ENCODE data around the gene MLN. TPM values are rescaled to one million over a fixed set of nuclear protein-coding genes. Genes with fewer than 3 reads are reported as not detected.

MLN gene
- total RNA-seq, 1 experiment from 2014 or later = not detected

GRCh38 chr6:33770124-33770832 lies 33.5 kb downstream of the MLN start:
- H3K23me2 ChIP-seq (ENCODE audit: insufficient read length, low read depth, low read length, poor library complexity, severe bottlenecking) = no peaks in the 10 kb centered on the region
- no peak overlapping the region for H4K5ac ChIP-seq (ENCODE audit: insufficient read length, low read depth, low read length)
- H2AK5ac ChIP-seq (ENCODE audit: insufficient read length, low read length) = no peak overlapping the region
- H3K18ac ChIP-seq (ENCODE audit: insufficient read length, low read depth, low read length) = peak overlapping the region; percentile 37
- WGBS (ENCODE audit: extremely low coverage, insufficient read length, low lambda C conversion rate) = no CpG with 5 or more reads among the region's 14 CpGs
- peaks cover 10% of the 10 kb centered on the region for H3K4me1 ChIP-seq (ENCODE audit: insufficient read depth, low read length)
- H3K23ac ChIP-seq (ENCODE audit: insufficient read length, low read depth, low read length) = no peak overlapping the region
- no peak overlapping the region for H2BK12ac ChIP-seq (ENCODE audit: insufficient read length, low read depth, low read length)
- H2BK120ac ChIP-seq (ENCODE audit: low read depth, low read length, poor library complexity, severe bottlenecking) = no peak overlapping the region
- Mint-ChIP-seq H3K27me3 (ENCODE audit: low read depth) (peaks cover 12% of the 10 kb centered on the region), H3K9me3 (peaks cover 0 to 3% of the 10 kb centered on the region in 2 experiments; a peak in 2 of 5 replicates), H3K27ac (peak overlapping the region; percentile 74 to 94 (median 89); a peak in 6 of 7 replicates), H3K4me1 (peaks cover 42 to 43% of the 10 kb centered on the region in 2 experiments), H3K4me3 (peak overlapping the region in 1 of 2 experiments; percentile 44; a peak in 2 of 5 replicates), H3K36me3 (ENCODE audit: insufficient read depth in 1 of 3, low read depth in 3 of 3) (peaks cover 6 to 32% (median 30%) of the 10 kb centered on the region in 3 experiments)
- no peak overlapping the region for H3K4me2 ChIP-seq (ENCODE audit: insufficient read depth, insufficient read length, low read length)
- H3K14ac ChIP-seq (ENCODE audit: insufficient read depth, low read length) = no peak overlapping the region
- no peak overlapping the region for H4K8ac ChIP-seq (replicated peaks; ENCODE audit: insufficient read length, low read depth, low read length)
- no peak overlapping the region for H2BK20ac ChIP-seq (ENCODE audit: low read depth, low read length, poor library complexity, severe bottlenecking)
- H3K4ac ChIP-seq (ENCODE audit: low read depth, low read length) = no peak overlapping the region
- H4K20me1 ChIP-seq (ENCODE audit: control insufficient read depth, insufficient read depth, insufficient read length) = no peaks in the 10 kb centered on the region
- no peak overlapping the region for H3K27ac ChIP-seq (ENCODE audit: insufficient read length, low read depth, low read length)
- no peak overlapping the region for H2AFZ ChIP-seq (ENCODE audit: low read length)
- H4K91ac ChIP-seq (ENCODE audit: insufficient read length, low read depth, low read length) = no peak overlapping the region
- TF ChIP-seq CTCF (conservative IDR thresholded peaks at IDR 0.05) = no peak
- no peak overlapping the region for H2BK5ac ChIP-seq (ENCODE audit: insufficient read length, low read length)
- H3K79me1 ChIP-seq (ENCODE audit: insufficient read depth, low read depth, low read length, poor library complexity, severe bottlenecking) = no peaks in the 10 kb centered on the region
- H2BK15ac ChIP-seq (ENCODE audit: low read depth, low read length) = 0 out of 2 replicates have a peak overlapping the region, but pooled peaks have one; percentile 6
- DNase-seq = no peak
- H3K79me2 ChIP-seq (ENCODE audit: insufficient read depth, low read length) = no peaks in the 10 kb centered on the region
- H3K27me3 ChIP-seq (ENCODE audit: insufficient read depth, low read length) = no peaks in the 10 kb centered on the region
- H3T11ph ChIP-seq (ENCODE audit: low read length) = no peak overlapping the region
- H3K56ac ChIP-seq (ENCODE audit: insufficient read length, low read depth, low read length) = no peak overlapping the region
- no peaks in the 10 kb centered on the region for H3K9me3 ChIP-seq (ENCODE audit: control insufficient read depth, low read depth, low read length)
- H3K9ac ChIP-seq (ENCODE audit: extremely low read depth, insufficient read length, low read length) = no peak overlapping the region

All from H9 (cell line).